ENCODE data around the gene UBAC2. TPM values are rescaled to one million over a fixed set of nuclear protein-coding genes. Genes with fewer than 3 reads are reported as not detected.

The UBAC2 gene
- total and polyA plus RNA-seq, 2 of the 8 experiments (the other 6 are each of a cell fraction or from before 2014, with no cell fraction given), result 75.9 to 76.9 TPM

GRCh38 chr13:99355267-99356011 lies 154.8 kb downstream of the UBAC2 start:
- no peak overlapping the region for H2AK5ac ChIP-seq (ENCODE audit: low read depth, low read length)
- H3K4me1 ChIP-seq (replicated peaks in 1 of 4; ENCODE audit: control insufficient read depth in 3 of 4, insufficient read depth in 4 of 4, low read length in 3 of 4), result peaks cover 0 to 5% (median 2%) of the 10 kb centered on the region in 4 experiments; a peak in 2 of 7 replicates
- POLR2A ChIA-PET (ENCODE audit: partially characterized antibody), result no interaction called here
- H3K23me2 ChIP-seq (ENCODE audit: low read depth, low read length), result no peaks in the 10 kb centered on the region
- H2BK15ac ChIP-seq (ENCODE audit: low read length), result no peak overlapping the region
- H3K4me3 ChIP-seq (ENCODE audit: extremely low read depth in 1 of 4, insufficient read depth in 2 of 4, low read depth in 3 of 4, low read length in 4 of 4), result no peak overlapping the region
- no peak overlapping the region for H3K18ac ChIP-seq (ENCODE audit: extremely low read depth, low read length)
- no peak overlapping the region for H3K23ac ChIP-seq (ENCODE audit: insufficient read length)
- H2BK120ac ChIP-seq (replicated peaks; ENCODE audit: low read depth, low read length), result no peak overlapping the region
- peak in 1 of 2 experiments; percentile 37 for DNase-seq (ENCODE audit: low read depth in 1 of 2, low spot score in 2 of 2)
- CTCF ChIA-PET (ENCODE audit: partially characterized antibody), result interaction anchor here (2.3 to 3.3 kb wide), 2 partner anchors 12 to 32 kb away, joined by 8 read pairs; no protein-coding TSS in a partner anchor
- H2BK20ac ChIP-seq (ENCODE audit: low read length), result no peak overlapping the region
- WGBS, 2 experiments (ENCODE audit: extremely low coverage in 1 of 2, insufficient coverage in 1 of 2, insufficient read length in 1 of 2, insufficient replicate concordance in 2 of 2, low coverage in 1 of 2, low lambda C conversion rate in 2 of 2, missing lambda C conversion rate in 1 of 2), result 96% methylated on average over 17 of the region's 18 CpGs; no CpG with 5 or more reads in 1 of the 2 experiments
- H3K36me3 ChIP-seq (ENCODE audit: control insufficient read depth in 2 of 4, insufficient read depth in 4 of 4, low read length in 3 of 4), result peaks cover 0 to 12% (median 4%) of the 10 kb centered on the region in 4 experiments; a peak in 3 of 8 replicates
- H3K4ac ChIP-seq (replicated peaks; ENCODE audit: insufficient read length, low read depth, low read length), result no peak overlapping the region
- no peak for FAIRE-seq
- H4K5ac ChIP-seq (ENCODE audit: insufficient read length, low read depth, low read length), result no peak overlapping the region
- H3K27me3 ChIP-seq (replicated peaks in 1 of 4; ENCODE audit: control insufficient read depth in 3 of 4, extremely low read depth in 1 of 4, insufficient read depth in 3 of 4, low read length in 3 of 4), result no peaks in the 10 kb centered on the region
- H2BK5ac ChIP-seq (ENCODE audit: low read depth, low read length), result peak overlapping the region; percentile 46; the same call in 1 of the 2 replicates
- H2BK12ac ChIP-seq (ENCODE audit: low read depth, low read length), result no peak overlapping the region
- no peaks in the 10 kb centered on the region for H3K79me2 ChIP-seq (ENCODE audit: control insufficient read depth in 1 of 2, insufficient read depth in 2 of 2, low read length in 2 of 2)
- no peak overlapping the region for H4K91ac ChIP-seq (replicated peaks; ENCODE audit: insufficient read length, low read length)
- no peak overlapping the region for H3K56ac ChIP-seq (replicated peaks; ENCODE audit: insufficient read length, low read depth, low read length)
- no peak overlapping the region for H3K14ac ChIP-seq (ENCODE audit: insufficient read length)
- H3K4me2 ChIP-seq (ENCODE audit: insufficient read depth in 1 of 2, low read depth in 2 of 2, low read length in 2 of 2), result no peak overlapping the region
- H3K27ac ChIP-seq (ENCODE audit: low read depth, low read length), result no peak overlapping the region
- peaks cover 2% of the 10 kb centered on the region; the same call in 1 of the 2 replicates for H3K79me1 ChIP-seq (ENCODE audit: low read depth, low read length)
- H3K9ac ChIP-seq (replicated peaks in 1 of 4; ENCODE audit: extremely low read depth in 1 of 4, low read depth in 3 of 4, low read length in 3 of 4), result no peak overlapping the region
- peaks cover 0 to 5% of the 10 kb centered on the region in 2 experiments for H4K20me1 ChIP-seq (replicated peaks in 1 of 2; ENCODE audit: control insufficient read depth in 1 of 2, insufficient read depth in 2 of 2, low read length in 2 of 2)
- H2AFZ ChIP-seq (ENCODE audit: low read length), result no peak overlapping the region
- no peak overlapping the region; the same call in 1 of the 2 replicates for H4K8ac ChIP-seq (ENCODE audit: extremely low read depth, insufficient read depth, low read length)
- no peaks in the 10 kb centered on the region for H3K9me3 ChIP-seq (ENCODE audit: insufficient read depth in 2 of 2, low read depth in 1 of 2, low read length in 1 of 2)
- TF ChIP-seq E2F6 (IDR thresholded peaks at IDR 0.05) (no peak), HDAC2 (IDR thresholded peaks at IDR 0.05; ENCODE audit: borderline replicate concordance in 1 of 2, low read depth in 2 of 2, low read length in 2 of 2) (no peak), YY1 (IDR thresholded peaks at IDR 0.05; ENCODE audit: low read depth, low read length) (no peak), GTF2F1 (IDR thresholded peaks at IDR 0.05; ENCODE audit: borderline replicate concordance, low read depth, low read length) (no peak), GABPA (IDR thresholded peaks at IDR 0.05; ENCODE audit: borderline replicate concordance, insufficient read depth, low read length) (no peak), KDM5A (IDR thresholded peaks at IDR 0.05; ENCODE audit: low read length) (no peak), CBX8 (IDR thresholded peaks at IDR 0.05; ENCODE audit: borderline replicate concordance, low read depth, low read length) (no peak), BRCA1 (IDR thresholded peaks at IDR 0.05; ENCODE audit: low read depth, low read length) (no peak), NRF1 (IDR thresholded peaks at IDR 0.05; ENCODE audit: low read depth, low read length) (no peak), POLR2AphosphoS5 (IDR thresholded peaks at IDR 0.05; ENCODE audit: low read depth, low read length) (no peak), RAD21 (IDR thresholded peaks at IDR 0.05 in 1 of 2, conservative IDR thresholded peaks at IDR 0.05 in 1 of 2; ENCODE audit: low read depth in 2 of 2, low read length in 2 of 2) (no peak)
